ENCODE data around the gene PDIA3. TPM values are rescaled to one million over a fixed set of nuclear protein-coding genes. Genes with fewer than 3 reads are reported as not detected.
A peak's percentile ranks its signal among the peaks of the same experiment; 100 is the strongest.
"Not testable (repeated sequence)": the region's sequence is repeated elsewhere in the genome, so short reads cannot be mapped to it uniquely, and the experiment has no call there.

Gene PDIA3
- total RNA-seq, 4 donors from 2014 or later, result 29.5 to 115 (median 98.6) TPM

- intact Hi-C loops (cut with DNase I; ENCODE audit: low total_unique reads) (no loop called here), in situ Hi-C loops (cut with MboI; ENCODE audit: low pct_ligation_motif_present in 1 of 4, low pct_unique_long_range_greater_than_20kb in 1 of 4, low sequenced_read_pairs in 3 of 4) (no loop called here)
- WGBS, 2 donors (ENCODE audit: low coverage in 1 of 2), result 70 to 76% methylated on average over 2 to 4 of the region's 4 CpGs
- no peak overlapping the region for H3K27ac ChIP-seq
- TF ChIP-seq CTCF (IDR thresholded peaks at IDR 0.05), result no peak
- no peak for TF ChIP-seq POLR2AphosphoS5 (IDR thresholded peaks at IDR 0.05)
- TF ChIP-seq EP300 (IDR thresholded peaks at IDR 0.05; ENCODE audit: low read depth), result no peak
- no peaks in the 10 kb centered on the region for H3K4me1 ChIP-seq
- no peaks in the 10 kb centered on the region for H3K9me3 ChIP-seq
- DNase-seq, result no peak
- no peak overlapping the region for H3K4me3 ChIP-seq
- H3K36me3 ChIP-seq, result no peaks in the 10 kb centered on the region
- H3K27me3 ChIP-seq, result no peaks in the 10 kb centered on the region
Observed at GRCh38 chr15:43723151-43723550, 23.1 kb upstream of the PDIA3 start.

- H3K27ac ChIP-seq; H3K9me3 ChIP-seq; H3K4me1 ChIP-seq; H3K27me3 ChIP-seq; in situ Hi-C loops (cut with MboI; ENCODE audit: low pct_ligation_motif_present in 1 of 4, low pct_unique_long_range_greater_than_20kb in 1 of 4, low sequenced_read_pairs in 3 of 4); intact Hi-C loops (cut with DNase I; ENCODE audit: low total_unique reads); DNase-seq; H3K4me3 ChIP-seq; H3K36me3 ChIP-seq: not testable (repeated sequence)
- WGBS, 2 donors (ENCODE audit: low coverage in 1 of 2), result 100% methylated on average over 1 of the region's 1 CpG; no CpG with 5 or more reads in 1 of the 2 donors
Observed at GRCh38 chr15:43726306-43726705, 19.9 kb upstream of the PDIA3 start.

GRCh38 chr15:43728053-43728725 is 18.0 kb upstream of the PDIA3 start:
- intact Hi-C loops (cut with DNase I; ENCODE audit: low total_unique reads); H3K4me3 ChIP-seq; in situ Hi-C loops (cut with MboI; ENCODE audit: low pct_ligation_motif_present in 1 of 4, low pct_unique_long_range_greater_than_20kb in 1 of 4, low sequenced_read_pairs in 3 of 4); DNase-seq; H3K4me1 ChIP-seq; H3K9me3 ChIP-seq; H3K36me3 ChIP-seq; H3K27ac ChIP-seq; H3K27me3 ChIP-seq: not testable (repeated sequence)
- 33% methylated on average over 1 of the region's 1 CpG; no CpG with 5 or more reads in 1 of the 2 donors for WGBS, 2 donors (ENCODE audit: low coverage in 1 of 2)

- in situ Hi-C loops (cut with MboI; ENCODE audit: low pct_ligation_motif_present in 1 of 4, low pct_unique_long_range_greater_than_20kb in 1 of 4, low sequenced_read_pairs in 3 of 4), result no loop called here
- H3K27ac ChIP-seq, result no peak overlapping the region
- TF ChIP-seq CTCF (IDR thresholded peaks at IDR 0.05) (no peak), POLR2AphosphoS5 (IDR thresholded peaks at IDR 0.05) (no peak), EP300 (IDR thresholded peaks at IDR 0.05; ENCODE audit: low read depth) (no peak), POLR2A (IDR thresholded peaks at IDR 0.05) (no peak)
- H3K27me3 ChIP-seq, result no peaks in the 10 kb centered on the region
- DNase-seq, result no peak
- no peaks in the 10 kb centered on the region for H3K9me3 ChIP-seq
- H3K4me3 ChIP-seq, result no peak overlapping the region
- H3K36me3 ChIP-seq, result no peaks in the 10 kb centered on the region
- H3K4me1 ChIP-seq, result no peaks in the 10 kb centered on the region
- WGBS, 2 donors (ENCODE audit: low coverage in 1 of 2), result 72 to 88% methylated on average over 4 to 6 of the region's 6 CpGs
- intact Hi-C loops (cut with DNase I; ENCODE audit: low total_unique reads), result no loop called here
Observed at GRCh38 chr15:43735416-43735815, 10.8 kb upstream of the PDIA3 start.

GRCh38 chr15:43746903-43747309 is 668 bp downstream of the PDIA3 start:
- H3K9me3 ChIP-seq; H3K27me3 ChIP-seq; intact Hi-C loops (cut with DNase I; ENCODE audit: low total_unique reads); H3K36me3 ChIP-seq; in situ Hi-C loops (cut with MboI; ENCODE audit: low pct_ligation_motif_present in 1 of 4, low pct_unique_long_range_greater_than_20kb in 1 of 4, low sequenced_read_pairs in 3 of 4): not testable (repeated sequence)
- H3K27ac ChIP-seq, result peak overlapping the region; percentile 92 to 98 (median 96)
- 0% methylated on average over 1 to 12 of the region's 12 CpGs for WGBS, 2 donors (ENCODE audit: low coverage in 1 of 2)
- peak; percentile 24 for DNase-seq
- H3K4me1 ChIP-seq, result peaks cover 22 to 48% (median 29%) of the 10 kb centered on the region in 4 donors
- peak in 1 of 3 donors; percentile 6 for TF ChIP-seq POLR2AphosphoS5 (IDR thresholded peaks at IDR 0.05)
- peak overlapping the region; percentile 71 to 84 (median 78) for H3K4me3 ChIP-seq

- Histone ChIP-seq H3K27ac (peak overlapping the region in 1 of 4 donors; percentile 96), H3K4me1 (peaks cover 22 to 54% (median 32%) of the 10 kb centered on the region in 4 donors), H3K36me3 (no peaks in the 10 kb centered on the region), H3K9me3 (no peaks in the 10 kb centered on the region), H3K4me3 (peak overlapping the region in 1 of 4 donors; percentile 13), H3K27me3 (no peaks in the 10 kb centered on the region)
- WGBS, 2 donors (ENCODE audit: low coverage in 1 of 2), result 55 to 77% methylated on average over 3 of the region's 3 CpGs
- no peak for TF ChIP-seq EP300 (IDR thresholded peaks at IDR 0.05; ENCODE audit: low read depth)
- no peak for TF ChIP-seq POLR2A (IDR thresholded peaks at IDR 0.05)
- no peak for TF ChIP-seq CTCF (IDR thresholded peaks at IDR 0.05)
- TF ChIP-seq POLR2AphosphoS5 (IDR thresholded peaks at IDR 0.05), result no peak
- intact Hi-C loops (cut with DNase I; ENCODE audit: low total_unique reads), result no loop called here
- DNase-seq, result no peak
- in situ Hi-C loops (cut with MboI; ENCODE audit: low pct_ligation_motif_present in 1 of 4, low pct_unique_long_range_greater_than_20kb in 1 of 4, low sequenced_read_pairs in 3 of 4), result no loop called here
Observed at GRCh38 chr15:43748376-43748775, 2.1 kb downstream of the PDIA3 start.

Data from transverse colon (tissue), 4 donors.